Upper lobe of right lung (tissue), 1 donor: ENCODE data around the gene PDLIM5. TPM values are rescaled to one million over a fixed set of nuclear protein-coding genes. Genes with fewer than 3 reads are reported as not detected.

ENCODE experiments used
- ATAC-seq: fragments of 200-7000 bp; cut with Tn5 transposase; one replicate; pipeline ENCODE4 v1.9.1; 2020; ENCODE audit warnings: mild to moderate bottlenecking, moderate library complexity
- DNase-seq: peaks from one replicate; pipeline ENCODE4 v3.0.0-alpha.2; 2020
- H3K27ac ChIP-seq: fragments of 200-600 bp; one replicate; pipeline ENCODE4 v1.8.0; 2022
- H3K27me3 ChIP-seq: fragments of 200-600 bp; one replicate; pipeline ENCODE4 v1.8.0; 2022; ENCODE audit warnings: mild to moderate bottlenecking
- H3K36me3 ChIP-seq: fragments of 200-600 bp; one replicate; pipeline ENCODE4 v1.8.0; 2022
- H3K4me1 ChIP-seq: fragments of 200-600 bp; one replicate; pipeline ENCODE4 v1.8.0; 2022
- H3K4me3 ChIP-seq: fragments of 200-600 bp; one replicate; pipeline ENCODE4 v1.8.0; 2022; ENCODE audit warnings: mild to moderate bottlenecking
- H3K9me3 ChIP-seq: fragments of 200-600 bp; one replicate; pipeline ENCODE4 v1.8.0; 2022
- CTCF ChIP-seq: fragments of 200-600 bp; IDR thresholded peaks from one replicate; pipeline ENCODE4 v1.8.0; 2022; ENCODE audit warnings: antibody characterized with exemption
- intact Hi-C: fragments of 100-400 bp; cut with DNase I; formaldehyde crosslinking; loops from one replicate; pipeline ENCODE4 v1.11.0; 2022
- total RNA-seq: library from RNA; stranded (reverse); fragmentation: NEBNext Ultra II Directional; extraction: Animal tissue kit (Norgen Biotek cat#: 25700); gene quantifications from one replicate; pipeline ENCODE4 v1.2.1, GENCODE V29; 2021
- donor health status: DM: no; HTN: yes; CAD: no; lungs with severe emphysema.

The PDLIM5 gene
- total RNA-seq, 1 donor from 2014 or later, result 82.8 TPM

GRCh38 chr4:94416335-94416734 lies 35.4 kb upstream of the PDLIM5 start:
- H3K36me3 ChIP-seq, result no peaks in the 10 kb centered on the region
- H3K27ac ChIP-seq, result no peak overlapping the region
- H3K4me1 ChIP-seq, result peaks cover 6% of the 10 kb centered on the region
- DNase-seq (no peak), ATAC-seq (no peak)
- H3K9me3 ChIP-seq, result no peaks in the 10 kb centered on the region
- intact Hi-C loops, result no loop called here
- no peaks in the 10 kb centered on the region for H3K27me3 ChIP-seq
- no peak overlapping the region for H3K4me3 ChIP-seq
- no peak for TF ChIP-seq CTCF

GRCh38 chr4:94416981-94417380 lies 34.8 kb upstream of the PDLIM5 start:
- Histone ChIP-seq H3K27me3 (no peaks in the 10 kb centered on the region), H3K27ac (no peak overlapping the region), H3K9me3 (no peaks in the 10 kb centered on the region), H3K4me3 (no peak overlapping the region), H3K36me3 (no peaks in the 10 kb centered on the region), H3K4me1 (peaks cover 6% of the 10 kb centered on the region)
- no peak for TF ChIP-seq CTCF
- intact Hi-C loops, result no loop called here
- DNase-seq, result no peak
- ATAC-seq, result no peak

- TF ChIP-seq CTCF, result no peak
- no peaks in the 10 kb centered on the region for H3K4me1 ChIP-seq
- no peaks in the 10 kb centered on the region for H3K27me3 ChIP-seq
- ATAC-seq, result no peak
- intact Hi-C loops, result no loop called here
- no peaks in the 10 kb centered on the region for H3K36me3 ChIP-seq
- no peaks in the 10 kb centered on the region for H3K9me3 ChIP-seq
- H3K4me3 ChIP-seq, result no peak overlapping the region
- no peak overlapping the region for H3K27ac ChIP-seq
- no peak for DNase-seq
Measured at GRCh38 chr4:94419549-94419948, 32.2 kb upstream of the PDLIM5 start.

GRCh38 chr4:94419956-94420355 lies 31.8 kb upstream of the PDLIM5 start:
- Histone ChIP-seq H3K27me3 (no peaks in the 10 kb centered on the region), H3K4me1 (no peaks in the 10 kb centered on the region), H3K4me3 (no peak overlapping the region), H3K27ac (no peak overlapping the region), H3K36me3 (no peaks in the 10 kb centered on the region), H3K9me3 (no peaks in the 10 kb centered on the region)
- TF ChIP-seq CTCF, result no peak
- DNase-seq, result no peak
- intact Hi-C loops, result no loop called here
- ATAC-seq, result no peak

- ATAC-seq (no peak), DNase-seq (no peak)
- no peaks in the 10 kb centered on the region for H3K4me1 ChIP-seq
- H3K27ac ChIP-seq, result no peak overlapping the region
- TF ChIP-seq CTCF, result no peak
- intact Hi-C loops, result no loop called here
- no peak overlapping the region for H3K4me3 ChIP-seq
- H3K36me3 ChIP-seq, result no peaks in the 10 kb centered on the region
- H3K9me3 ChIP-seq, result no peaks in the 10 kb centered on the region
- no peaks in the 10 kb centered on the region for H3K27me3 ChIP-seq
Measured at GRCh38 chr4:94420356-94420755, 31.4 kb upstream of the PDLIM5 start.

- DNase-seq (no peak), ATAC-seq (no peak)
- Histone ChIP-seq H3K36me3 (no peaks in the 10 kb centered on the region), H3K4me3 (no peak overlapping the region), H3K9me3 (no peaks in the 10 kb centered on the region), H3K27ac (no peak overlapping the region), H3K4me1 (no peaks in the 10 kb centered on the region), H3K27me3 (no peaks in the 10 kb centered on the region)
- no peak for TF ChIP-seq CTCF
- intact Hi-C loops, result no loop called here
Measured at GRCh38 chr4:94426783-94427182, 25.0 kb upstream of the PDLIM5 start.
